Mucosa of descending colon (tissue), 3 donors: Measurements from ENCODE around the gene SMG6. TPM values are rescaled to one million over a fixed set of nuclear protein-coding genes. Genes with fewer than 3 reads are reported as not detected.

Experiments
- ATAC-seq: fragments of 200-7000 bp; cut with Tn5 transposase; one replicate; pipeline ENCODE4 v1.9.1; 2020; ENCODE audit warnings: mild to moderate bottlenecking, moderate library complexity
- DNase-seq, 3 donors: peaks; one replicate each; pipeline ENCODE4 v3.0.0-alpha.2; 2020
- H3K36me3 ChIP-seq: fragments of 200-600 bp; one replicate; pipeline ENCODE4 v1.8.0; 2021; ENCODE audit warnings: low read depth, mild to moderate bottlenecking
- H3K4me1 ChIP-seq: fragments of 200-600 bp; one replicate; pipeline ENCODE4 v1.8.0; 2021; ENCODE audit warnings: low read depth, mild to moderate bottlenecking
- H3K4me3 ChIP-seq: fragments of 200-600 bp; one replicate; pipeline ENCODE4 v1.8.0; 2021; ENCODE audit warnings: mild to moderate bottlenecking
- H3K9me3 ChIP-seq: fragments of 200-600 bp; one replicate; pipeline ENCODE4 v1.8.0; 2021; ENCODE audit warnings: mild to moderate bottlenecking
- CTCF ChIP-seq: fragments of 200-600 bp; IDR thresholded peaks from one replicate; pipeline ENCODE4 v1.8.0; 2022; ENCODE audit warnings: antibody characterized with exemption, mild to moderate bottlenecking
- intact Hi-C, 2 donors: fragments of 100-400 bp; cut with DNase I in 1 of 2; cut with micrococcal nuclease in 1 of 2; formaldehyde crosslinking; loops; one replicate each; pipeline versions ENCODE4 v1.11.0 to v1.11.1; 2022; cut with DNase I, micrococcal nuclease
- total RNA-seq, 3 donors: library from RNA; stranded (reverse); fragmentation: NEBNext Ultra II Directional in 2 of 3; extraction: Animal tissue kit (Norgen Biotek cat#: 25700) in 2 of 3; gene quantifications; one replicate each; pipeline versions ENCODE4 v1.2.1 to v1.2.4, GENCODE V29; 2021 to 2023
- donor health status: DM: no; HTN: no; CAD: no; lungs with moderate emphysema.
- donor health status: DM: no; HTN: no; CAD: no.
- donor health status: DM: no; HTN: yes; CAD: no.

The SMG6 gene
- total RNA-seq, 3 donors from 2014 or later = 25.9 to 41.6 (median 38.8) TPM

DNA sequence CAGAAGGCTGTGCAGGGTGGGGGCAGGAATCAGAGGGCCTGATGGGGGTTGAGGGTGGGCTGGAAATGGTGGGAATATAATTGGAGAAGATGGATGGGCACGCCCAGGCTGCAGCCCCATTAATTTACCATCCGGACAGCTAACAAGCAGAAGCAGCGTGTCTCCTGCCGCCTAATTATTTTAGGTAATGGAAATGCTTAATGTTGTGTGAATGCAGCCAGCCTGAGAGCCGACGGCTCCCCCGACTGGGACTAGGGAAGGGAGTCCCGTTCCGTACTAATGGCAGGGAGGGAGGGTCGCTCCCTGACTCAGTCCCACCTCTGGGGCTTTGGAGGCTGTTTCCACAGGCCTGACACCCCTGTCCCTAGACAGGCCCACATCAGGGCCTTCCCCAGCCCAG is 266.4 kb downstream of the SMG6 start:
- Histone ChIP-seq H3K4me1 (peaks cover 2% of the 10 kb centered on the region), H3K4me3 (no peak overlapping the region), H3K9me3 (no peaks in the 10 kb centered on the region), H3K36me3 (no peaks in the 10 kb centered on the region)
- TF ChIP-seq CTCF = no peak
- intact Hi-C loops = no loop called here
- no peak for ATAC-seq
- no peak for DNase-seq

GRCh38 chr17:2035541-2036488 is 267.8 kb downstream of the SMG6 start:
- H3K36me3 ChIP-seq = no peaks in the 10 kb centered on the region
- no peak for ATAC-seq
- TF ChIP-seq CTCF = no peak

GRCh38 chr17:2034806-2035540 is 268.6 kb downstream of the SMG6 start:
- Histone ChIP-seq H3K4me1 (peaks cover 9% of the 10 kb centered on the region), H3K36me3 (no peaks in the 10 kb centered on the region), H3K4me3 (no peak overlapping the region), H3K9me3 (no peaks in the 10 kb centered on the region)
- intact Hi-C loops = no loop called here
- no peak for DNase-seq
- ATAC-seq = no peak
- no peak for TF ChIP-seq CTCF

More at GRCh38 chr17:2035541-2036488, 267.8 kb downstream of the SMG6 start:
- intact Hi-C loops = no loop called here
- Histone ChIP-seq H3K9me3 (no peaks in the 10 kb centered on the region), H3K4me1 (peaks cover 8% of the 10 kb centered on the region), H3K4me3 (no peak overlapping the region)
- no peak for DNase-seq

GRCh38 chr17:2034157-2034556 is 269.4 kb downstream of the SMG6 start:
- H3K4me1 ChIP-seq = peaks cover 9% of the 10 kb centered on the region
- intact Hi-C loops = no loop called here
- no peaks in the 10 kb centered on the region for H3K36me3 ChIP-seq
- no peak overlapping the region for H3K4me3 ChIP-seq
- ATAC-seq (no peak), DNase-seq (no peak)
- TF ChIP-seq CTCF = no peak
- no peaks in the 10 kb centered on the region for H3K9me3 ChIP-seq

DNA sequence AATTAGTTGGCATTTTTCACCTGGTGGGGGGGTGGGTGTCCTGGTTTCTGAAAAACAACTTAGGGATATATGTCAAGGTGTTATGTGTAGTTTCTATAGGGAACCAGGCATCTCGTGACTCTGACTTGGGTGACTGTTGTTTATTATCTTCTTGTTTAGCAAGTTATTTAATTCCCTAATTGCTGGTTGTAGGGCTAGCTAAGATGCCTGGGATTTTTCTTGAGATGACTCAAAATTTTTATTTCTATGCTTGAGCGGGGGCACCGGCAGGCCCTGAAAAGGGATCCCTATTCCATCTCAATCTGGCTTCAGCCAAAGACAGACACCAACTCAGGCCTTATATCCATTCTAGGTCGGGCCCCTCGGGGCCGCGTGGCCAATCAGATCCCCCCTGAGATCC is 270.4 kb downstream of the SMG6 start:
- ATAC-seq = no peak
- no peak for DNase-seq
- Histone ChIP-seq H3K4me3 (no peak overlapping the region), H3K4me1 (peaks cover 9% of the 10 kb centered on the region), H3K9me3 (no peaks in the 10 kb centered on the region), H3K36me3 (no peaks in the 10 kb centered on the region)
- no peak for TF ChIP-seq CTCF
- intact Hi-C loops = no loop called here
